ACC112 (cell line): ENCODE data around the gene TIMP3.

Experiments used
- H2AFZ ChIP-seq: fragments of 200-600 bp; sonication (generic); one replicate; pipeline ENCODE4 v1.6.0; 2017; ENCODE audit warnings: antibody characterized with exemption, low read length; ENCODE audit not compliant: unreplicated experiment
- H3K27ac ChIP-seq: fragments of 200-600 bp; sonication (generic); 2 replicates; pipeline ENCODE4 v1.5.1; 2014; ENCODE audit warnings: low read depth, mild to moderate bottlenecking, antibody characterized with exemption, low read length, moderate library complexity
- H3K27me3 ChIP-seq: fragments of 200-600 bp; sonication (generic); 2 replicates; pipeline ENCODE4 v1.6.1; 2014; ENCODE audit warnings: mild to moderate bottlenecking, antibody characterized with exemption, low read length, moderate library complexity, mixed read lengths; ENCODE audit not compliant: insufficient read depth
- H3K36me3 ChIP-seq: fragments of 200-600 bp; sonication (generic); 2 replicates; pipeline ENCODE4 v1.6.1; 2016; ENCODE audit warnings: mild to moderate bottlenecking, antibody characterized with exemption, low read length, moderate library complexity, mixed read lengths; ENCODE audit not compliant: insufficient read depth
- H3K4me1 ChIP-seq: fragments of 200-600 bp; sonication (generic); one replicate; pipeline ENCODE4 v1.6.1; 2016; ENCODE audit warnings: low read length, mixed read lengths; ENCODE audit not compliant: insufficient read depth, unreplicated experiment, control insufficient read depth
- H3K4me3 ChIP-seq: fragments of 200-600 bp; sonication (generic); 2 replicates; pipeline ENCODE4 v1.5.1; 2014; ENCODE audit warnings: mild to moderate bottlenecking, low read depth, low read length
- H3K79me2 ChIP-seq: fragments of 200-600 bp; sonication (generic); one replicate; pipeline ENCODE4 v1.6.0; 2016; ENCODE audit warnings: low read length; ENCODE audit not compliant: control insufficient read depth, unreplicated experiment, insufficient read depth

TIMP3 gene

GRCh38 chr22:32800158-32800882 lies 1.2 kb upstream of the TIMP3 start:
- H3K27ac ChIP-seq = no peak overlapping the region
- no peak overlapping the region for H2AFZ ChIP-seq
- H3K27me3 ChIP-seq = no peaks in the 10 kb centered on the region
- H3K4me3 ChIP-seq = no peak overlapping the region
- H3K36me3 ChIP-seq = no peaks in the 10 kb centered on the region
- peaks cover 26% of the 10 kb centered on the region for H3K4me1 ChIP-seq
- H3K79me2 ChIP-seq = peaks cover 3% of the 10 kb centered on the region

DNA sequence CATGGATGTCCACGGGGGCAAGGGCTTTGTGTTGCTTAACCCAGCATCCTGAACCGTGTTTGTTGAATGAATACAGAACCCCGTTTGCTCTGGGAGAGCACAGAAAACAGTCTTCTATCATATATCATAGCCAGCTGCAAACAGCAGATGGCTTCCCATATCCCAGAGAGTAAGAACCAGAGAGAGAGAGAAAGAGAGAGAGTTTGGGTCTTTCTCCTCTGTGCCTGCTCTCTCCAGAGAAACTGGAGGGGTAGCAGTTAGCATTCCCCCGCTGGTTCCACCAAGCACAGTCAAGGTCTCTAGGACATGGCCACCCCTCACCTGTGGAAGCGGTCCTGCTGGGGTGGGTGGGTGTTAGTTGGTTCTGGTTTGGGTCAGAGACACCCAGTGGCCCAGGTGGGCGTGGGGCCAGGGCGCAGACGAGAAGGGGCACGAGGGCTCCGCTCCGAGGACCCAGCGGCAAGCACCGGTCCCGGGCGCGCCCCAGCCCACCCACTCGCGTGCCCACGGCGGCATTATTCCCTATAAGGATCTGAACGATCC lies 440 bp upstream of the TIMP3 start:
- Histone ChIP-seq H3K79me2 (peaks cover 3% of the 10 kb centered on the region), H3K27me3 (no peaks in the 10 kb centered on the region), H3K36me3 (no peaks in the 10 kb centered on the region), H3K4me1 (peaks cover 26% of the 10 kb centered on the region), H2AFZ (no peak overlapping the region), H3K27ac (no peak overlapping the region), H3K4me3 (peak overlapping the region; percentile 87)

- H3K79me2 ChIP-seq = peaks cover 3% of the 10 kb centered on the region
- H3K36me3 ChIP-seq = no peaks in the 10 kb centered on the region
- H3K4me1 ChIP-seq = peaks cover 21% of the 10 kb centered on the region
- no peak overlapping the region for H2AFZ ChIP-seq
- peak overlapping the region; percentile 87 for H3K4me3 ChIP-seq
- H3K27me3 ChIP-seq = no peaks in the 10 kb centered on the region
- no peak overlapping the region for H3K27ac ChIP-seq
Measured at GRCh38 chr22:32802237-32802765, 796 bp downstream of the TIMP3 start.

- H3K79me2 ChIP-seq = peaks cover 3% of the 10 kb centered on the region
- no peaks in the 10 kb centered on the region for H3K27me3 ChIP-seq
- peaks cover 21% of the 10 kb centered on the region for H3K4me1 ChIP-seq
- peak overlapping the region; percentile 9; the same call in 1 of the 2 replicates for H3K27ac ChIP-seq
- no peaks in the 10 kb centered on the region for H3K36me3 ChIP-seq
- peak overlapping the region; percentile 87 for H3K4me3 ChIP-seq
- H2AFZ ChIP-seq = peak overlapping the region; percentile 38
Measured at GRCh38 chr22:32803020-32803737, 1.7 kb downstream of the TIMP3 start.

DNA sequence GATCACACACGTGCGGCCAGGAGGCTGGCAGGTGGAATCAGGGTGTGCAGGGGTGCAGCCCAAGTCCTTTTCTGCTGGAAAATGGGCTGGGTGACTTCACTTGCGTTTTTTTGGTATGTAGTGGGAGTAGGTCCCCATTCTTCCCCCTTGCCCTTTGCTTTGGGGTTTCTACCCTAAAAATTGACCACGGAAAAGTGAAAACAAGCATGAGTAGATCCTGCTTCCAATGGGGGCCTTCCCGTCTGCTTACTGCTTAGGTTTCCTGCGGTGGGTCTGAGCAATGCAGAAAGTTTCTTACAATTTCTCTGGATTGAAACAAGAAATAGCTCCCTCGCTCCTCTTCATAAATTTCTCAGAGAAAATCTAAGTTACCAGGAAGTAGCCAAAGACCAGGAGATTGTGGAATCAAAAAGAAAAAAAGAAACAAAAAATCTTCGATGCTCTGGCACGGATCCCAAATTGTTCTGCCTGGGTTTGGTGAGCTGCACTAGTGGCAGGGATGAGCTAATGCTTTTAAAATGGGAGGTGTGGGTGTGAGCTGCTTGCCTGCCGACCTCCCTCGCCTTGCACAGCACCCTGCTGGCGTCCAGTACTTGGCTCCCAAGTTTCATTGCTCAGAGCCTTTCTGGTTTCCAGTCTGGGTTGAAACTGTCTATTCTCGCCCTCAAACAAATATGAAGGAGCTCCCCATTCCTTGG lies 2.4 kb downstream of the TIMP3 start:
- peaks cover 3% of the 10 kb centered on the region for H3K79me2 ChIP-seq

GRCh38 chr22:32804531-32805360 lies 3.2 kb downstream of the TIMP3 start:
- Histone ChIP-seq H3K27me3 (no peaks in the 10 kb centered on the region), H2AFZ (peak overlapping the region; percentile 38), H3K27ac (no peak overlapping the region), H3K4me1 (peaks cover 21% of the 10 kb centered on the region), H3K36me3 (no peaks in the 10 kb centered on the region), H3K4me3 (peak overlapping the region; percentile 87), H3K79me2 (peaks cover 3% of the 10 kb centered on the region)

More for the DNA sequence above, 2.4 kb downstream of the TIMP3 start:
- H3K4me1 ChIP-seq = peaks cover 21% of the 10 kb centered on the region
- H3K36me3 ChIP-seq = no peaks in the 10 kb centered on the region
- H2AFZ ChIP-seq = peak overlapping the region; percentile 38
- no peaks in the 10 kb centered on the region for H3K27me3 ChIP-seq
- H3K27ac ChIP-seq = peak overlapping the region; percentile 9; the same call in 1 of the 2 replicates
- peak overlapping the region; percentile 87 for H3K4me3 ChIP-seq

DNA sequence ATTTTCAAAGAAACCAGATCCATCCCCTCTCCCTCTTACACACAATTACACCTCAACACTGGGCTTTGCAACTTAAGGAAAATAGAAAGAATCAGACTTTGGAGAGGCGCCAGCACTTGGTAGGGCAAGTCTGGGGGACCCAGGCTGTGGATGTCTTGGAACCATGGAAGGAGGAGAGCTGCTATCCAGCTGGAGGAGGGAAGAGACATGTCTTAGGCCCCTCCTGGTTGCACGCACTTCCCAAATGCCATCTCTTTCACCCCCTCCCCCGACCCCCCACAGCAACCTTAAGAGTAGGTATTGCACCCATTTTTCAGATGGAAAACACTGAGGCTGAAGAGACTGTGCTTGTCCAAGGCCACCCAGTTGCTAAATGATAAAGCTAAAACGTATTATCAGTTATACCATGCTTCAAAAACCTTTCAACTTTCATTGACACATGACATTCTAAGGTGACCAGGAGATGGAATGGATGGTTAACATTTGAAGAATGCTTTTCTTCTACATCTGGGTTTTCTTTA lies 3.9 kb downstream of the TIMP3 start:
- Histone ChIP-seq H3K4me3 (no peak overlapping the region), H2AFZ (no peak overlapping the region)

GRCh38 chr22:32806296-32806695 lies 4.8 kb downstream of the TIMP3 start:
- peaks cover 3% of the 10 kb centered on the region for H3K79me2 ChIP-seq
- no peak overlapping the region for H2AFZ ChIP-seq
- no peak overlapping the region for H3K27ac ChIP-seq
- H3K36me3 ChIP-seq = no peaks in the 10 kb centered on the region
- H3K4me3 ChIP-seq = no peak overlapping the region
- no peaks in the 10 kb centered on the region for H3K27me3 ChIP-seq
- peaks cover 21% of the 10 kb centered on the region for H3K4me1 ChIP-seq

More for the DNA sequence above, 3.9 kb downstream of the TIMP3 start:
- peaks cover 21% of the 10 kb centered on the region for H3K4me1 ChIP-seq
- peaks cover 3% of the 10 kb centered on the region for H3K79me2 ChIP-seq
- H3K27me3 ChIP-seq = no peaks in the 10 kb centered on the region
- no peak overlapping the region for H3K27ac ChIP-seq
- no peaks in the 10 kb centered on the region for H3K36me3 ChIP-seq

DNA sequence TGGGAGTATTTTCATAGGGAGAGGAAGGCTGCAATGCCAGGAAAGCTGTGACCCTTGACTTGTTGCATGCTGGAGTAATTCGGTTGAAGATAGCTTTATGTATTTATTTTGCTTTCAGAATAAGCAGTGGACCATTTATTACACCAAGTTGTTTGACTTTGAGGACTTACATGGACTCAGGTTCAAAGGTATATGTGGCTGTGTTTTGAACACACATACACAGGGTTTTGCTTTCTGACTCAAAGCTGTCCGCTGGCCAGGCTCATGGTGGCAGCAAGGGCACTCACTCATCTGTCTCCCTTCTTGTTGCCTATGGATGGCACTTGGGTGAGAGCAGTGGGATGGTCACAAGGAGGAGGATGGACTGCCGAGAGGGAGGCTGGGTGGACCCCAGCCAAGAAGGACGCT lies 6.5 kb downstream of the TIMP3 start:
- Histone ChIP-seq H3K36me3 (no peaks in the 10 kb centered on the region), H3K27me3 (no peaks in the 10 kb centered on the region), H2AFZ (no peak overlapping the region), H3K79me2 (peaks cover 3% of the 10 kb centered on the region), H3K4me3 (no peak overlapping the region), H3K4me1 (peaks cover 15% of the 10 kb centered on the region), H3K27ac (no peak overlapping the region)
